Uterus (tissue), 2 donors: ENCODE data around the gene KCNMA1.

ENCODE experiments used
- CTCF ChIP-seq, 4 experiments: fragments of 200-600 bp in 2 of 4; fragments of 450-650 bp in 2 of 4; sonication (generic) in 2 of 4; IDR thresholded peaks; one replicate each; pipeline ENCODE4 v1.5.1; 2016 to 2019; ENCODE audit warnings: antibody characterized with exemption in 4 of 4, mild to moderate bottlenecking in 2 of 4, moderate library complexity in 1 of 4
- POLR2A ChIP-seq, 2 donors: fragments of 450-650 bp; IDR thresholded peaks; one replicate each; pipeline ENCODE4 v1.6.1; 2016; ENCODE audit warnings: antibody characterized with exemption in 2 of 2, mild to moderate bottlenecking in 1 of 2, moderate library complexity in 1 of 2

DNA sequence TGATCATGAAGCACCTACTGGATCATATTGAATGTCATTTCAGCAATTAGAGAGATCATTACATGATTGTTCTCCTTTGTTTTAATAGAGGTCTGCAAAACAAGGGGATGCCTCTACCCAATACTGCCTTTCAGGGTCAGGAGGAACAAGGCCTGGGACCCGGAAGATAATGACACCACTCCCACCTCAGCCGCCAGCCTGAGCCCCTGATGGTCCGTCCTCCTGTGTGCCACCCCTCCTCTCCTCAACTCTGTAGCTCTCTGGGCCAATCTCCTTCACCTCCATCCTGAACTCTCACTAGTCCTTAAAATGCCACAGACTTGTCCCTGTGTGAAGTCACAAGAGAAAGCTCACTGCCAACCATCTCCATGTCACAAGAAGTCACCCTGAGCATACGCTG is 38.0 kb downstream of the KCNMA1 start:
- TF ChIP-seq POLR2A (IDR thresholded peaks at IDR 0.05) = no peak
- TF ChIP-seq CTCF (IDR thresholded peaks at IDR 0.05) = no peak
